DOHH2 (cell line): ENCODE measurements around the gene TBCD.

Experiments
- H3F3A ChIP-seq: fragments of 200-600 bp; sonication (generic), shearing (Covaris generic); 2 replicates; pipeline ENCODE4 v1.6.0; 2016; ENCODE audit warnings: antibody characterized with exemption, mild to moderate bottlenecking; ENCODE audit not compliant: control insufficient read depth, insufficient read depth
- H3K27ac ChIP-seq: fragments of 200-600 bp; sonication (generic); 2 replicates; pipeline ENCODE4 v1.5.1; 2014; ENCODE audit warnings: low read depth, mild to moderate bottlenecking, low read length, moderate library complexity
- H3K27me3 ChIP-seq: fragments of 200-600 bp; sonication (generic); 2 replicates; pipeline ENCODE4 v1.6.1; 2014; ENCODE audit warnings: mild to moderate bottlenecking, low read length, mixed read lengths; ENCODE audit not compliant: control insufficient read depth
- H3K36me3 ChIP-seq: fragments of 200-600 bp; sonication (generic); 2 replicates; pipeline ENCODE4 v1.6.1; 2014; ENCODE audit warnings: mild to moderate bottlenecking, low read length, moderate library complexity, mixed read lengths; ENCODE audit not compliant: control insufficient read depth
- H3K4me1 ChIP-seq: fragments of 200-600 bp; sonication (generic); 2 replicates; pipeline ENCODE4 v1.6.1; 2014; ENCODE audit warnings: mild to moderate bottlenecking, low read length, mixed read lengths; ENCODE audit not compliant: control insufficient read depth
- H3K4me2 ChIP-seq: fragments of 200-600 bp; sonication (generic); 2 replicates; pipeline ENCODE4 v1.6.0; 2014; ENCODE audit warnings: mild to moderate bottlenecking, low read length, moderate library complexity
- H3K4me3 ChIP-seq: fragments of 200-600 bp; sonication (generic); 2 replicates; pipeline ENCODE4 v1.5.1; 2014; ENCODE audit warnings: mild to moderate bottlenecking, low read length, mixed read lengths
- H3K79me2 ChIP-seq: fragments of 200-600 bp; sonication (generic); 2 replicates; pipeline ENCODE4 v1.6.1; 2014; ENCODE audit warnings: mild to moderate bottlenecking, low read length, mixed read lengths; ENCODE audit not compliant: control insufficient read depth
- H3K9me2 ChIP-seq: fragments of 200-600 bp; sonication (generic); replicated peaks from 2 replicates; pipeline ENCODE4 v1.6.1; 2014; ENCODE audit warnings: mild to moderate bottlenecking, low read length, mixed read lengths; ENCODE audit not compliant: control insufficient read depth
- H3K9me3 ChIP-seq: fragments of 200-600 bp; sonication (generic); 2 replicates; pipeline ENCODE4 v1.6.1; 2014; ENCODE audit warnings: antibody characterized with exemption, low read length, mixed read lengths; ENCODE audit not compliant: control insufficient read depth, insufficient read depth
- H4K20me1 ChIP-seq: fragments of 200-600 bp; sonication (generic); 2 replicates; pipeline ENCODE4 v1.6.0; 2014; ENCODE audit warnings: low read depth, mild to moderate bottlenecking, antibody characterized with exemption, low read length, moderate library complexity; ENCODE audit not compliant: control insufficient read depth, insufficient read depth
- CTCF ChIP-seq: fragments of 200-600 bp; sonication (generic); IDR thresholded peaks from one replicate; pipeline ENCODE4 v1.5.1; 2014; ENCODE audit warnings: antibody characterized with exemption, mild to moderate bottlenecking, low read depth, low read length; ENCODE audit not compliant: poor library complexity, severe bottlenecking
- EZH2phosphoT487 ChIP-seq: fragments of 200-600 bp; sonication (generic); IDR thresholded peaks from 2 replicates; pipeline ENCODE4 v1.6.1; 2017; ENCODE audit warnings: borderline replicate concordance, mild to moderate bottlenecking, antibody characterized with exemption, low read length, moderate library complexity, mixed read lengths

TBCD gene

GRCh38 chr17:82938873-82939620, 187.2 kb downstream of the TBCD start:
- H3K4me3 ChIP-seq = no peak overlapping the region
- no peaks in the 10 kb centered on the region for H3F3A ChIP-seq
- H3K36me3 ChIP-seq = peaks cover 58% of the 10 kb centered on the region
- H3K9me2 ChIP-seq = no peaks in the 10 kb centered on the region
- H3K27me3 ChIP-seq = no peaks in the 10 kb centered on the region
- no peak overlapping the region for H3K27ac ChIP-seq
- H4K20me1 ChIP-seq = no peaks in the 10 kb centered on the region
- no peaks in the 10 kb centered on the region for H3K4me1 ChIP-seq
- no peaks in the 10 kb centered on the region for H3K79me2 ChIP-seq
- no peak for TF ChIP-seq CTCF
- no peak for TF ChIP-seq EZH2phosphoT487
- H3K4me2 ChIP-seq = no peak overlapping the region
- H3K9me3 ChIP-seq = peaks cover 14% of the 10 kb centered on the region

GRCh38 chr17:82939621-82940135, 187.8 kb downstream of the TBCD start:
- no peaks in the 10 kb centered on the region for H3K9me2 ChIP-seq
- no peaks in the 10 kb centered on the region for H3K79me2 ChIP-seq
- no peak overlapping the region for H3K4me3 ChIP-seq
- no peaks in the 10 kb centered on the region for H3K4me1 ChIP-seq
- H3K36me3 ChIP-seq = peaks cover 65% of the 10 kb centered on the region
- H3K27me3 ChIP-seq = no peaks in the 10 kb centered on the region
- TF ChIP-seq EZH2phosphoT487 (no peak), CTCF (no peak)
- H3F3A ChIP-seq = no peaks in the 10 kb centered on the region
- no peak overlapping the region for H3K27ac ChIP-seq
- peaks cover 20% of the 10 kb centered on the region for H3K9me3 ChIP-seq
- no peak overlapping the region for H3K4me2 ChIP-seq
- no peaks in the 10 kb centered on the region for H4K20me1 ChIP-seq

- H3K27me3 ChIP-seq = no peaks in the 10 kb centered on the region
- no peak overlapping the region for H3K4me3 ChIP-seq
- no peaks in the 10 kb centered on the region for H3F3A ChIP-seq
- no peaks in the 10 kb centered on the region for H3K4me1 ChIP-seq
- H3K4me2 ChIP-seq = no peak overlapping the region
- TF ChIP-seq EZH2phosphoT487 (no peak), CTCF (no peak)
- no peaks in the 10 kb centered on the region for H3K9me2 ChIP-seq
- H3K79me2 ChIP-seq = no peaks in the 10 kb centered on the region
- H4K20me1 ChIP-seq = no peaks in the 10 kb centered on the region
- no peak overlapping the region for H3K27ac ChIP-seq
- H3K36me3 ChIP-seq = peaks cover 72% of the 10 kb centered on the region
- H3K9me3 ChIP-seq = peaks cover 28% of the 10 kb centered on the region
Observed at GRCh38 chr17:82940226-82941020, 188.6 kb downstream of the TBCD start.
